Osteocyte (in vitro differentiated cells): ENCODE data around the gene THRAP3. TPM values are rescaled to one million over a fixed set of nuclear protein-coding genes. Genes with fewer than 3 reads are reported as not detected.

ENCODE experiments used
- DNase-seq: peaks from one replicate; pipeline ENCODE4 v3.0.0; 2021; ENCODE audit warnings: mixed read lengths; ENCODE audit not compliant: unreplicated experiment; ENCODE audit errors: extremely low spot score
- H3K27ac Mint-ChIP-seq: one replicate; pipeline ENCODE4 v1.8.0; 2021; ENCODE audit warnings: mild to moderate bottlenecking, mixed read lengths; ENCODE audit not compliant: unreplicated experiment
- H3K27me3 Mint-ChIP-seq: one replicate; pipeline ENCODE4 v1.8.0; 2021; ENCODE audit warnings: mixed read lengths; ENCODE audit not compliant: unreplicated experiment
- H3K36me3 Mint-ChIP-seq: one replicate; pipeline ENCODE4 v1.8.0; 2021; ENCODE audit warnings: mixed read lengths; ENCODE audit not compliant: unreplicated experiment
- H3K4me1 Mint-ChIP-seq: one replicate; pipeline ENCODE4 v1.8.0; 2021; ENCODE audit warnings: mixed read lengths; ENCODE audit not compliant: unreplicated experiment
- H3K4me3 Mint-ChIP-seq: one replicate; pipeline ENCODE4 v1.8.0; 2021; ENCODE audit warnings: mild to moderate bottlenecking, moderate library complexity, mixed read lengths; ENCODE audit not compliant: unreplicated experiment
- H3K9me3 Mint-ChIP-seq: one replicate; pipeline ENCODE4 v1.8.0; 2021; ENCODE audit warnings: mixed read lengths; ENCODE audit not compliant: unreplicated experiment
- total RNA-seq: library from RNA; stranded (reverse); gene quantifications from 2 replicates; pipeline ENCODE4 v1.2.1, GENCODE V29; 2021
- TF ChIP-seq, protein P1 (sequence below): fragments of 200-600 bp; sonication (generic); IDR thresholded peaks from 2 replicates; pipeline ENCODE4 v1.5.0; 2021; ENCODE audit warnings: antibody characterized with exemption, mild to moderate bottlenecking, moderate library complexity

The THRAP3 gene
- total RNA-seq, 1 donor from 2014 or later: 117 TPM

DNA sequence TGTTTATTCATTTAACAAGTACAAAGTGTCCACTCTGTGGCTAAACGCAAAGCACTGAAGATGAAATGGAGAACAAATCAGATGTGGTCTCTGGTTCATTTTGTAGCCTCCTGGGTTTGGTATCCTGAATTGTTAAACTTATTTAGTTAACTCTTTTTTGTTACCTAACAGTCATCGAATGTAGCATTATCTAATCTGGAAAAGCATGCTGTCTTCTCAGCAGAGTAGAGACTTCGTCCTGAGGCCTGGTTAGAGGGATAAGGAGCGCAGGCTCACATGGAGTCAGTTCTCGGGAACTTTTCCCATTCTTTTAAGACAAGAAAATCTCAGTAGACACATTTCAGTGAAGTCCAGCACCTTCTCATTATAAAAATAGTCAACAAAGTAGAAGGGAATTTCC, 48.8 kb downstream of the THRAP3 start:
- no peak overlapping the region for H3K4me3 Mint-ChIP-seq
- peaks cover 4% of the 10 kb centered on the region for H3K4me1 Mint-ChIP-seq
- H3K27me3 Mint-ChIP-seq: no peaks in the 10 kb centered on the region
- H3K27ac Mint-ChIP-seq: no peak overlapping the region
- H3K9me3 Mint-ChIP-seq: no peaks in the 10 kb centered on the region
- DNase-seq: no peak
- H3K36me3 Mint-ChIP-seq: peaks cover 23% of the 10 kb centered on the region
- TF ChIP-seq, protein P1, sequence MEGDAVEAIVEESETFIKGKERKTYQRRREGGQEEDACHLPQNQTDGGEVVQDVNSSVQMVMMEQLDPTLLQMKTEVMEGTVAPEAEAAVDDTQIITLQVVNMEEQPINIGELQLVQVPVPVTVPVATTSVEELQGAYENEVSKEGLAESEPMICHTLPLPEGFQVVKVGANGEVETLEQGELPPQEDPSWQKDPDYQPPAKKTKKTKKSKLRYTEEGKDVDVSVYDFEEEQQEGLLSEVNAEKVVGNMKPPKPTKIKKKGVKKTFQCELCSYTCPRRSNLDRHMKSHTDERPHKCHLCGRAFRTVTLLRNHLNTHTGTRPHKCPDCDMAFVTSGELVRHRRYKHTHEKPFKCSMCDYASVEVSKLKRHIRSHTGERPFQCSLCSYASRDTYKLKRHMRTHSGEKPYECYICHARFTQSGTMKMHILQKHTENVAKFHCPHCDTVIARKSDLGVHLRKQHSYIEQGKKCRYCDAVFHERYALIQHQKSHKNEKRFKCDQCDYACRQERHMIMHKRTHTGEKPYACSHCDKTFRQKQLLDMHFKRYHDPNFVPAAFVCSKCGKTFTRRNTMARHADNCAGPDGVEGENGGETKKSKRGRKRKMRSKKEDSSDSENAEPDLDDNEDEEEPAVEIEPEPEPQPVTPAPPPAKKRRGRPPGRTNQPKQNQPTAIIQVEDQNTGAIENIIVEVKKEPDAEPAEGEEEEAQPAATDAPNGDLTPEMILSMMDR: no peak

DNA sequence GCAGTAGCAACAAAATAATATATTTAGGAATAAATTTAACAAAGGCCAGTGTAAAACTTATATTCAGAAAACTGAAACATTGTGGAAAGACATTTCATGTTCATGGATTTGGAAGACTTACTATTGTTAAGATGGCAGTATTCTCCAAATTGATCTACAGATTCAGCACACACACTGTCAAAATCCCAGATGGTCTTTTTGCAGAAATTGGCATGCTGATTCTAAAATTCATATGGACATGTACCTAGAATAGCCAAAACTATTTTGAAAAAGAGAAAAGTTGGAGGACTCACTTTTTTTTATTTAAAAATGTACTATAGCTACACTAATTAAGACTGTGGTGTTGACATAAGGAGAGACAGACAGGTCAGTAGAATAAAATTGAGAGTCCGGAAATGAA, 50.0 kb downstream of the THRAP3 start:
- H3K4me1 Mint-ChIP-seq: no peaks in the 10 kb centered on the region
- no peak overlapping the region for H3K27ac Mint-ChIP-seq
- H3K4me3 Mint-ChIP-seq: no peak overlapping the region

DNA sequence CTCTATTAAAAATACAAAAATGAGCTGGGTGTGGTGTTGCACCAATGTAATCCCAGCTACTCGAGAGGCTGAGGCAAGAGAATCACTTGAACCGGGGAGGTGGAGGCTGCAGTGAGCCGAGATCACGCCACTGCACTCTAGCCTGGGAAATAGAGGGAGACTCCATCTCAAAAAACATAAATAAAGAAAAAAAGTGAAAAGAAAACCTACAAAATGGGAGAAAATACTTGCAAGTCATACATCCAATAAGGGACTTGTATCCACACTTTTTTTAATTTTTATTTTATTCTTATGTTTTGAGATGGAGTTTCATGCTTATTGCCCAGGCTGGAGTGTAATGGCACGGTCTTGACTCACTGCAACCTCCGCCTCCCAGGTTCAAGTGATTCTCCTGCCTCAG, 52.4 kb downstream of the THRAP3 start:
- Mint-ChIP-seq H3K4me1 (peaks cover 7% of the 10 kb centered on the region), H3K9me3 (no peaks in the 10 kb centered on the region), H3K4me3 (no peak overlapping the region), H3K27me3 (no peaks in the 10 kb centered on the region), H3K27ac (no peak overlapping the region), H3K36me3 (peaks cover 17% of the 10 kb centered on the region)
- DNase-seq: no peak
- TF ChIP-seq, protein P1: no peak

More for the DNA sequence above, 50.0 kb downstream of the THRAP3 start:
- DNase-seq: no peak
- H3K27me3 Mint-ChIP-seq: no peaks in the 10 kb centered on the region
- no peaks in the 10 kb centered on the region for H3K9me3 Mint-ChIP-seq
- H3K36me3 Mint-ChIP-seq: peaks cover 22% of the 10 kb centered on the region
- TF ChIP-seq, protein P1: no peak

DNA sequence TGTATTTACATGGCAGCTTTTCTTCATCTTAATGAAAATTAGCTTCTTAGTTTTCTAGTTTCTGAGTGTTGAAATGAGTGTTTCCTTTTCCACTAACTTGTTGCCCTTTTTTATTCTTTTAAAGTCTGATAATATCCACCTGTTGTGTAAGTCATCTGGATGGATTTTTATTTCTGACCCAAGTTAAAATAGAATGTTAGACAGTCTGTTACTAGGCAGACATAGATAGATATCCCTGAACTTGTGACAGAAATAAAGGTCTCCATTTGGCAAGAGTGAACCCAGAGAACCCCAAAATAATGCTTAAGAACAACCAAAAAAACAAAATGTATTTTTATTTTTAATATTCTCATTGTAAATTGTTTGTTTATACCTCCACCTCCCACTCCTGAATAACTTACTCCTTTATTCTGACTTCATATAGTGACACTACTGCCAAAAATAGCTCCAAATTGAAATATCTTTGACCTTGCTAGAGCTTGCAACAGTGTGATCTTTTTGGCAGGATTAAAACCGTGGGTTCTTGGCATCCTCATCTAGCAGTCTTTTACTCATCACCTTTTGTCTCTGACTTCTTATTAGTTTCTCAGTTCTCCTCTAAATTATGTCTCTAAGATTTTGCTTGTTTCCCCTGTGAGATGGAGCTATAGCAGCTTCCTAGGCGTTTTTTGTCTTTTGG, 55.0 kb downstream of the THRAP3 start:
- peaks cover 11% of the 10 kb centered on the region for H3K36me3 Mint-ChIP-seq
- peak overlapping the region; percentile 51 for H3K27ac Mint-ChIP-seq
- H3K4me1 Mint-ChIP-seq: peaks cover 7% of the 10 kb centered on the region
- TF ChIP-seq, protein P1: no peak
- no peaks in the 10 kb centered on the region for H3K27me3 Mint-ChIP-seq
- H3K9me3 Mint-ChIP-seq: no peaks in the 10 kb centered on the region
- no peak for DNase-seq
- H3K4me3 Mint-ChIP-seq: no peak overlapping the region

DNA sequence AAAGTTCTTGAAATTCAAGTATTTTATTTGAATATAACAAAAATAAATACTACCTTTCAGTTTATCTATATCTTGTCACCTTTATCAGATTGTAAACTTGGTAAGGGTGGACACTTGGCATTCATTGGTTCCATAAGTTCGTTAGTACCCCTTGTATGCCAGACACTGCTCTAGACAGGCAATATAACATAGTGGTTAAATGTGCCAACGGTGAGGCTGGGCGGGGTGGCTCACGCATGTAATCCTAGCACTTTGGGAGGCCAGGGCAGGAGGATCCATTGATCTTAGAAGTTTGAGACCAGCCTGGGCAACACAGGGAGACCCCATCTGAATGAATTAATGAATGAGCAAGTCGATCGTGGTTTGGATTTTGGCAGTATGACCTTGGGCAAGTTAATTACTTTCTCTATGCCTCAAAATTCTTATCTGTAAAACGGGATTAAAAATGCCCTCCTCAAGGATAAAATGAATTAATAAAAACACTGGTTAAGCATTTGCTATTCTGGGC, 55.6 kb downstream of the THRAP3 start:
- H3K9me3 Mint-ChIP-seq: no peaks in the 10 kb centered on the region

More for the DNA sequence above, 55.6 kb downstream of the THRAP3 start:
- Mint-ChIP-seq H3K4me3 (no peak overlapping the region), H3K36me3 (peaks cover 9% of the 10 kb centered on the region), H3K4me1 (peaks cover 7% of the 10 kb centered on the region), H3K27me3 (no peaks in the 10 kb centered on the region), H3K27ac (peak overlapping the region; percentile 51)
- DNase-seq: no peak
- TF ChIP-seq, protein P1: no peak
